Transverse colon (tissue), 4 donors: Measurements from ENCODE around the gene SUSD6.

Source experiments
- EP300 ChIP-seq: sonication (generic); formaldehyde crosslinking; IDR thresholded peaks from one replicate; pipeline ENCODE4 v1.6.1; 2017; ENCODE audit warnings: antibody characterized with exemption, low read depth
- POLR2A ChIP-seq: fragments of 450-650 bp; IDR thresholded peaks from one replicate; pipeline ENCODE4 v1.6.1; 2016; ENCODE audit warnings: antibody characterized with exemption, mild to moderate bottlenecking, moderate library complexity
- POLR2AphosphoS5 ChIP-seq, 3 donors: sonication (generic); formaldehyde crosslinking; IDR thresholded peaks; one replicate each; pipeline ENCODE4 v1.6.1; 2016; ENCODE audit warnings: antibody characterized with exemption in 3 of 3
- TF ChIP-seq, protein P1 (sequence below), 5 experiments: fragments of 200-600 bp in 3 of 5; fragments of 450-650 bp in 2 of 5; sonication (generic) in 3 of 5; IDR thresholded peaks; 1 replicate in 2 of 5; 2 replicates in 3 of 5; pipeline ENCODE4 v1.5.1; 2016 to 2017; ENCODE audit warnings: antibody characterized with exemption in 5 of 5, inconsistent platforms in 3 of 5, mild to moderate bottlenecking in 2 of 5, moderate library complexity in 1 of 5

GRCh38 chr14:69626132-69626500, 14.7 kb downstream of the SUSD6 start:
- TF ChIP-seq POLR2A (no peak), POLR2AphosphoS5 (IDR thresholded peaks at IDR 0.05) (no peak), EP300 (no peak)
- TF ChIP-seq, protein P1, sequence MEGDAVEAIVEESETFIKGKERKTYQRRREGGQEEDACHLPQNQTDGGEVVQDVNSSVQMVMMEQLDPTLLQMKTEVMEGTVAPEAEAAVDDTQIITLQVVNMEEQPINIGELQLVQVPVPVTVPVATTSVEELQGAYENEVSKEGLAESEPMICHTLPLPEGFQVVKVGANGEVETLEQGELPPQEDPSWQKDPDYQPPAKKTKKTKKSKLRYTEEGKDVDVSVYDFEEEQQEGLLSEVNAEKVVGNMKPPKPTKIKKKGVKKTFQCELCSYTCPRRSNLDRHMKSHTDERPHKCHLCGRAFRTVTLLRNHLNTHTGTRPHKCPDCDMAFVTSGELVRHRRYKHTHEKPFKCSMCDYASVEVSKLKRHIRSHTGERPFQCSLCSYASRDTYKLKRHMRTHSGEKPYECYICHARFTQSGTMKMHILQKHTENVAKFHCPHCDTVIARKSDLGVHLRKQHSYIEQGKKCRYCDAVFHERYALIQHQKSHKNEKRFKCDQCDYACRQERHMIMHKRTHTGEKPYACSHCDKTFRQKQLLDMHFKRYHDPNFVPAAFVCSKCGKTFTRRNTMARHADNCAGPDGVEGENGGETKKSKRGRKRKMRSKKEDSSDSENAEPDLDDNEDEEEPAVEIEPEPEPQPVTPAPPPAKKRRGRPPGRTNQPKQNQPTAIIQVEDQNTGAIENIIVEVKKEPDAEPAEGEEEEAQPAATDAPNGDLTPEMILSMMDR (IDR thresholded peaks at IDR 0.05): no peak
